Urinary bladder (tissue), 4 donors: ENCODE measurements around the gene CCDC201. TPM values are rescaled to one million over a fixed set of nuclear protein-coding genes. Genes with fewer than 3 reads are reported as not detected.
A peak's percentile ranks its signal among the peaks of the same experiment; 100 is the strongest.

ENCODE experiments used
- DNase-seq: peaks from one replicate; pipeline ENCODE4 v3.0.0-alpha.2; 2015; ENCODE audit errors: extremely low spot score
- H3K27ac ChIP-seq: one replicate; pipeline ENCODE4 v1.5.1; 2013; ENCODE audit warnings: low read depth, mild to moderate bottlenecking, moderate library complexity
- H3K36me3 ChIP-seq: one replicate; pipeline ENCODE4 v1.6.1; 2013; ENCODE audit warnings: mild to moderate bottlenecking, moderate library complexity; ENCODE audit not compliant: insufficient read depth
- H3K4me1 ChIP-seq: one replicate; pipeline ENCODE4 v1.6.1; 2013; ENCODE audit warnings: mild to moderate bottlenecking, moderate library complexity; ENCODE audit not compliant: insufficient read depth
- H3K4me3 ChIP-seq: one replicate; pipeline ENCODE4 v1.5.1; 2013; ENCODE audit warnings: low read depth, low read length
- WGBS: extraction: QIAGEN DNeasy Blood & Tissue Kit; methylation state at CpG from one replicate; pipeline ENCODE4 v1.1.7; 2013; 5-methylcytosine and 5-hydroxymethylcytosine counted together
- polyA plus RNA-seq: library from polyadenylated mRNA; stranded (reverse); fragments of 200-250 nt; gene quantifications from one replicate; pipeline ENCODE4 v1.2.3, GENCODE V29; 2013
- total RNA-seq: library from RNA; depleted of rRNA; stranded (reverse); fragments of >200 nt; gene quantifications from one replicate; pipeline ENCODE4 v1.2.3, GENCODE V29; 2014
- donor health status: healthy with polysubstance abuse.
- donor health status: healthy.

Gene CCDC201, protein sequence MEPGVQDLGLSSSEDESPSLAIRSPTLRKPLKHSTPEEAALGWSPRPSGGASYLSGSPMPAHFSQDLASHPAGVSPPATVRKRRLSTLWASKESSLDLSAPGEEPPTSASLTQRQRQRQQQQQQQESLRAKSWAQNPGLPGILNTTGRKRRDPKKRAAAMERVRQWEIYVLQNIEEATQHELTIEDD
- total RNA-seq (not detected), polyA plus RNA-seq (not detected)

DNA sequence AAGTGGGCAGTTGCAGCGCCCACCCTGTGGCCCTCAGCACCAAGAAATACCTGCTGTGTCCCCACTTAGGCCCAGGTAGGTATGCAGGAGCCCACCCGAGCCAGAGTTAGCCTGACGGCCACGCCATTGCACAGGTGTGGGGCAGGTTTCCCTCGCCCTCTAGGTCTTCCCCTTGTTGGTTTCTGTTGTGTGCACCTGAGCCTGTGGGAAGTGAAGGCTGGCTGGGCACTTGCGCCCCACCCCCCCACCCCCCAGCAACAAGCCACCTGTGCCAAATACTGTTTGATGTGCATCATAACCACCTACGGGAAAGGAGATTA lies at the start of gene CCDC201:
CCDC201 (minus strand) TSS at position 48 of the 320 bp plus-strand sequence. CDS start 75 bp downstream, outside the sequence.
- DNase-seq: no peak
- Histone ChIP-seq H3K36me3 (no peaks in the 10 kb centered on the region), H3K27ac (no peak within 1 kb of the TSS)

DNA sequence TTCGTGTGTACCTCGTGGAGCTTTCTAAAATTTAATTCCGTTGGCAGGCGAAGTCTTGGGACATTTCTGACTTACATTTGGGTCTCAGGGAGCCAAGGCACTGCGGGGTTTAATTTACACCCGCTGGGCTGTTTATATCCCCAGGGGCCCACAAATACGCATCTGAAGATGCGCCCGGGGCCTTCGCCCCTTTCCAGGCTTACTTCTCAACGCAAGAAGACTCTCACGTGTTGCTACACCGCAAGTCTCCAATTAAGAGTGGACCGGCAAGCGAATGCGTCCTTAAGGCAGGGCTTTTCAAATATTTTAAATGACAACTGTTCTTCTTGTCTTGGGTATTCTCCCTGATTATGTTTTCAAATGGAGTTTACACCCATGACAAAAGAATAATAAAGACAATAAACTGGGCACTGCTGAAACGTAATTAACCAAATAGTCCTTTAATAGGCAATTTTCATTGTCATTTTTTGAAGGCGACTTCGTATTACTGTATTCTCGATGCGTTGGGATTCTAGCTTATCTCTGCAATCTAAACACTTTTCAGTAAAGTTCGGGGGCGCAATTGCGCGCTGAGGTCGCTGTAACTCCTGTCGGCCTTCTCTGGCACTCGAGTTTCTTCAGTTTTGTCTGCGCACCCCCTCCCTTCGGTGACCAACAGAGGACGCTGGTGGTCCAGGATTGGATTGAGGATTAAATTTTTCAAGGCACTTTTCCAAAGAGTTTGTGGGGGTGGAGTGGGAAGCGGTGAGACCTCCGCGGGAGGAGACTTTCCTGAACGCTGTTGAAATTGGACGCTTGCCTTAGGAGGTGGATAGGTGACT lies 49.0 kb upstream of the CCDC201 start:
- Histone ChIP-seq H3K4me3 (peak overlapping the region; percentile 56), H3K27ac (no peak overlapping the region), H3K36me3 (no peaks in the 10 kb centered on the region), H3K4me1 (no peaks in the 10 kb centered on the region)
- WGBS: 17% methylated on average over 36 of the region's 36 CpGs
- peak; percentile 66 for DNase-seq

More for the DNA sequence above, at the start of gene CCDC201:
- no peak within 1 kb of the TSS for H3K4me3 ChIP-seq
- 96% methylated on average over 7 of the region's 7 CpGs for WGBS
- no peaks in the 10 kb centered on the region for H3K4me1 ChIP-seq

DNA sequence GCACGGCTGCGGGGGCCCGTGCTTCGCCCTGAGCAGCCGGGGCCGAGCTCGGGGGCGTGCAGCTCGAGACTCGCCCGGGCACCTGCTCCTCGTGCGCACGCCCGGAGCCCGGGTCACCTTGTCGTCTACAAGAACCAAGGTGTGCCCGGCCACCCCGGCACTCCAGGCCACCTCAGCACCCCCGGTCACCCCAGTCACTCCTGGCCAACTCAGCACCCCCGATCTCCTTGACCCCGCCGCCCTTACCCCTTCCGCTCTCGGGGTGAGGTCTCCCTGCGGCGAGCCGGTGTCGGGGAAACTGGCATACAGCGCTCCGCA lies 48.5 kb upstream of the CCDC201 start:
- H3K4me1 ChIP-seq: no peaks in the 10 kb centered on the region
- no peaks in the 10 kb centered on the region for H3K36me3 ChIP-seq
- H3K27ac ChIP-seq: no peak overlapping the region
- WGBS: 7% methylated on average over 30 of the region's 31 CpGs
- DNase-seq: no peak
- H3K4me3 ChIP-seq: peak overlapping the region; percentile 56

DNA sequence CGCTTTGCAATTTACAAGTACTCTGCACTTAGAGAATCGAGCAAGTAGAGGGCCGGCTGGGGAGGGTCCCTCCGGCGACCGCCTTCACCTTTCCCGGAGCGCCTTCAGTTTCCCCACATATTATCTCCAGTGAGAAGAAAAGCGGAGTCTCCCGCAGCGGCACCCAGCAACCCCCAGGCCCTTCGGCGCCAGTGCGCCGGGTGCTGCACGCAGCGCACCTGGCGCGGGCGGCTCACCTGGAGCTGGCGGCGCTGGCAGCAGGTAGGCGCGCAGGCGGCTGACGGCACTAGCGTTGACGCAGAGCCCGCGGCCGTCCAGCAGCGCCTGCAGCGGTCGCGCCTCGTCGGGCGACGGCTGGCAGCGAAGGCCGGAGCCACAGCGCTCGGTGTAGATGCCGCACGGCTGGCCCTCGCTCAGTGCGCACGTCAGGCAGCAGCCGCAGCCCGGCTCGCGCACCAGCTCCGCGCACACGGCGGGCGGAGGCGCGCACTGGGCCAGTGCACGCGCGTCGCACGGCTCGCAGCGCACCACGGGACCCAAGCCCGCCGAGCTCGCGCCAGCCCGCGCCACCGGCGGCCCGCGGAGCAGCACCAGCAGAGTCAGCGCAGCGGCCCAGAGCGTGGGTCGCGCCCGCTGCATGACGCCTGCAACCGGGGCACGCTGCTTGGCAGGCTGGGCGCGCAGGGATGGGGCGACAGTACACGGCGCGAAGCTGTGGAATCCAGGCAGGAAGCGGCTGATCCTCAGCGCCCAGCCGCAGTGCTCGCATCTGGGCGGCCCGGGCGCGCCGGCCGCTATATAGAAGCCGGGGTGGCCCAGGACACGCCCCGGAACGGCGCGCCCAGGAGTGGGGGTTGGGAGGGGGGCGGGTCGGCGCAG lies 47.9 kb upstream of the CCDC201 start, which contains the start of gene IGFBP3:
IGFBP3 (minus strand) TSS at position 771 of the 879 bp plus-strand sequence; CDS start at position 639, 132 bp downstream.
- WGBS: under 1% methylated on average over 111 of the region's 111 CpGs
- DNase-seq: no peak
- no peaks in the 10 kb centered on the region for H3K4me1 ChIP-seq
- no peak within 1 kb of the TSS for H3K27ac ChIP-seq
- peak within 1 kb of the TSS; percentile 56 for H3K4me3 ChIP-seq
- H3K36me3 ChIP-seq: peaks cover 2% of the 10 kb centered on the region

DNA sequence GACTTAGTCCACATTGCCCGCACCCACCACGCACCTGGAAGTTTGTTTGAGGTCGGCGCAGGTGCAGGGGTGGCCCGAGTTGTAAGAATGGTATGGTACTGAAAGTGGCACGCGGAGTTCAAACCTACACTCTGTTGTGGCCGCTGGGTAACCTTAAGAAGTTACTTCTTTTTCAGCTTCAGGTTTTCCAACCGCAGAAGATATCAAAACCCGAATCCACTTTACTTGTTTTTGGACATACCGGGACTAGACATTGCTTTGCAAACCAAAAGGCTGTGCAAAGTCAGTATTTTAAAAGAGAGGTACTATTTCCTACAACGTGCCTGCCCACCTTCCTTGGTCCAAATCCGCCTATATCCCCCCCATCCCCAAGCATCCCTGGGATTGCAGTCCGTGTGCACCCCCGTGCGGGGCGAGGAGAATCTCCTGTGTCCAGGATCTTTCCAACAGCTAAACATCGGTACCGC lies 47.1 kb upstream of the CCDC201 start:
- peaks cover 2% of the 10 kb centered on the region for H3K36me3 ChIP-seq
- peak overlapping the region; percentile 56 for H3K4me3 ChIP-seq
- WGBS: 6% methylated on average over 19 of the region's 19 CpGs
- H3K27ac ChIP-seq: no peak overlapping the region
- no peak for DNase-seq
- no peaks in the 10 kb centered on the region for H3K4me1 ChIP-seq

DNA sequence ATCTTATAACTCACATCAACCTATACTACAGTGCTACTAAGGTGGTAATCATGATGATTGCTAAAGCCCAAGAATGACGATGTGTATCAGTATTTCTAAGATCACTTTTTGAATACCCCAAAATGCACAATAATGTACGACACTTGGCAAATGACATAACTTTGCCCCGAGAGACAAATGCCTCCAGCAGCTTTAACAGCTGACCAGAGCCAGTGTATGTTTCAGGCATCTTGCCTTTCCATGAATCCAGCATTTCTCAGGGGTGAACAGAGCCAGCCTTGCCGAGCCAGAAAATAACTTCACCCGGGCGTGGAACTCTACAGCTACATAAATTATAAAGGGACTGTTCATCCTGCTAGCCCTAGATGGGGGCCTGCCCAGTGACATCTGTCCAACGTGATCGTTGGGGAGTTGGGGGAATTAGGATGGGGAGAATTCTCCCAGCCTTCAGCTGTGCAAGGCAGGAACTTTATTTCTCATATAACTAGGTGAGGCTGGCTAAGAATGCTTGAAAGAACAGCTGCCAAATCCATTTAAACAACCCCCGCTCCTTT lies 46.4 kb upstream of the CCDC201 start:
- 17% methylated on average over 9 of the region's 9 CpGs for WGBS

DNA sequence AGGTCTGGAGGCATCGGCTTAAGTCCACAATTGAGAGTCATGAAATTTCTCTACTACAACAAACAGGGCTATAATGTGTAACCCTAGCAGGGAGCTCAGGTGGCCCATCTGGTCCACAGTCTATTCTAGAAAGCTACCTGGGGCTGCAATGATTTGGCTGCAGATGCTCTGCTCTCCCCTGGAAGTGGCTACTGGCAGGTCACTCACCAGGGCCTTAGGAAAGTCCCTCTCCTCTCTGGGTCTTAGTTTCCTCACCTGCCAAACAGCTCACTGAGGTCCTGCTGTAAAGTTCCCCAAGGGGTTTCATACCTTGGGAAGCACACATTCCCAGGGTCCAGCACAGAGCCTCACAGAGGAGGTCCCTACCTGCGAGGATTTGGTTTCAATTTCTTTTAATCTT lies 45.7 kb upstream of the CCDC201 start:
- Histone ChIP-seq H3K4me3 (no peak overlapping the region), H3K36me3 (peaks cover 2% of the 10 kb centered on the region), H3K4me1 (no peaks in the 10 kb centered on the region), H3K27ac (no peak overlapping the region)
- WGBS: 86% methylated on average over 2 of the region's 2 CpGs
- DNase-seq: no peak

More for the DNA sequence above, 46.4 kb upstream of the CCDC201 start:
- no peaks in the 10 kb centered on the region for H3K4me1 ChIP-seq
- peak overlapping the region; percentile 56 for H3K4me3 ChIP-seq
- no peak overlapping the region for H3K27ac ChIP-seq
- no peak for DNase-seq
- H3K36me3 ChIP-seq: peaks cover 2% of the 10 kb centered on the region

DNA sequence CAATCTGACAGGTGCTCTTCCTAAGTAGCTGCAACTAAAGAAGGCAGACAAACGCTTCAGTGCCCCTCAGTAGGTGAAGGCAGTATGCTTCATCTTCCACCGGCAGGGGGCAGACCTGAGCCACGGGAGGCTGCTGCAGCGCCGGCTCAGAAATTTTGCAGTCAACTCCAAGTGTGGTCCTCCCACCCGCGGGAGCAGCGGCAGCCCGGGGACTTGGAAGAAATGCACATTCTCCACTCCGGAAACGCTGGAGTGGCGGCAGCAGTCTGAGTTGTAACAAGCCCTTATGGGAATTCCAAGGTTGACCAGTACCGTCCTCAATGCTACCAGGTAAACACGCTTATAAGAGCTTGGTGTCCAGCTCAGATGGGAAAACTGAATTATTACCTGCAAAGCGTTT lies 44.8 kb upstream of the CCDC201 start:
- DNase-seq: no peak

DNA sequence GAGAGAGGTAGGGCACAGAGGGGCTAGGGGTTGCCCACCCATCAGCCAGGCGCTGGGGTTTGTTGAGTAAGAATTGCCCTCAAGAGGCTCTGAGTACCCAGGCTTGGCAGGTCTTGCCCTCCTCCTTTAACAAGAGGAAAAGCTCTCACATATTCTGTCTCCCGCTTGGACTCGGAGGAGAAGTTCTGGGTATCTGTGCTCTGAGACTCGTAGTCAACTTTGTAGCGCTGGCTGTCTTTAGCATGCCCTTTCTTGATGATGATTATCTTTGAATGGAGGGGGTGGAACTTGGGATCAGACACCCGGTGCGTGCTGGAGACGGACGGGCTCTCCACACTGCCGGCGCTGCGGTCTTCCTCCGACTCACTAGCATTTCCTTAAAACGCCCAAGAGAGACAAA lies 44.2 kb upstream of the CCDC201 start:
- no peaks in the 10 kb centered on the region for H3K4me1 ChIP-seq
- no peak overlapping the region for H3K27ac ChIP-seq
- WGBS: 82% methylated on average over 14 of the region's 14 CpGs
- DNase-seq: no peak
- no peak overlapping the region for H3K4me3 ChIP-seq
- H3K36me3 ChIP-seq: peaks cover 2% of the 10 kb centered on the region

More for the DNA sequence above, 44.8 kb upstream of the CCDC201 start:
- H3K4me3 ChIP-seq: no peak overlapping the region
- H3K27ac ChIP-seq: no peak overlapping the region
- no peaks in the 10 kb centered on the region for H3K4me1 ChIP-seq
- H3K36me3 ChIP-seq: peaks cover 2% of the 10 kb centered on the region
- 8% methylated on average over 15 of the region's 15 CpGs for WGBS

DNA sequence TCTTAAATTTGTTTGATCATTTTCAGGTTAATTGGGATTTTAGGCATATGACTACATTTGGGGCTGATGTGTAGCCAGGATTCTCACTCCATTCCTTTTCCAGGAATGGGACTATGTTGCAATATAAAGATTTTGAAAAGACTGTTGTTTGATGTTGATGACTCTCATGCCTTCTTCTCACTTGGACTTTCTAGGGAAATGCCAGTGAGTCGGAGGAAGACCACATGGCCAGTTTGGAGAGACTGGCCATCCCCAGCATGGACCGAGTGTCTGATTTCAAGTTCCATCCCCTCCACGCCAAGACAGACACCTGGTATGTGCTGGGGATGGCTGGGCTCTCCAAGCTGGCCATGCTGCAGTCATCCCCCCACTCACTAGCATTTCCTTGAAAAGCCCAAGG lies 42.7 kb upstream of the CCDC201 start:
- no peak for DNase-seq
- 92% methylated on average over 3 of the region's 3 CpGs for WGBS
- H3K27ac ChIP-seq: no peak overlapping the region
- no peak overlapping the region for H3K4me3 ChIP-seq
- H3K36me3 ChIP-seq: peaks cover 2% of the 10 kb centered on the region
- no peaks in the 10 kb centered on the region for H3K4me1 ChIP-seq

DNA sequence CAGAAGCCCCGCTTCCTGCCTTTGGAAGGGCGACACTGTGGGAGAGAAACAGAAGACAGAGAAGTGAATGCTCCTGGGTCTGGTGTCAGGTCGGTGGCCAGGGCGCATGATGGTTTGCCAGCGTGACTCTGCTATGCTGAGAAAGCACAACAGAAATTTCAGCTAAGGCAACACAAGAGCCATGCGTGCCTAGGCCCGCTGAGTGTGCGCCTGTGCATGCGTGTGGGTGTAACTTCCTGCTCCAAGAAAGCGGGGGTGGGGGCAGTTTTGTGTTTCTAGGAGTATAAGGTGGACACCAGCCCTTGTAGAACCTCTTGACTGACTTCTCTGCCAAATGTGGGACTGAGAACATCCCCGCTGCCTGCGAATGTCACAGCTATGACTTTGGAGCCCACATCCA lies 42.0 kb upstream of the CCDC201 start:
- Histone ChIP-seq H3K36me3 (peaks cover 2% of the 10 kb centered on the region), H3K27ac (no peak overlapping the region), H3K4me3 (no peak overlapping the region), H3K4me1 (no peaks in the 10 kb centered on the region)
- WGBS: 93% methylated on average over 12 of the region's 12 CpGs
- no peak for DNase-seq

DNA sequence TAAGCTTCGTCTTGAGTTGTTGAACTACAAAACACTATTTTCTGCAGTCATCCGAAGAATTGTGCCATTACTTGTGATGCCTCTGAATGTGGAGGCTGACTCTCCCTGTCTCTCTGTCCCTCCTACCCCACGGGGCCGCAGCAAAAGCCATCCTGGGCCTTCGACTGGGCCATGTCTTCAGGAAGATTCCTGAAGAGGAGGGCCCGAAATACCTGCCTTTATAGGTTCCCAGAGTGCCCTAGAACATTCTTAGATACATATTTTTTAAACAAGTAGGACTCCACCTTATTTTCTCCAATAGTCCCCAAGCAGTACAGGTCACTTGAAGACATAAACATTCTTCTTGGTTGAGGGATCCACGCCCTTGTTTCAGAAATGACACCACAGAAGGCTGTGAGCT lies 40.1 kb upstream of the CCDC201 start:
- no peaks in the 10 kb centered on the region for H3K4me1 ChIP-seq
- no peak for DNase-seq
- H3K27ac ChIP-seq: no peak overlapping the region
- peaks cover 4% of the 10 kb centered on the region for H3K36me3 ChIP-seq
- no peak overlapping the region for H3K4me3 ChIP-seq
- WGBS: 93% methylated on average over 7 of the region's 7 CpGs

DNA sequence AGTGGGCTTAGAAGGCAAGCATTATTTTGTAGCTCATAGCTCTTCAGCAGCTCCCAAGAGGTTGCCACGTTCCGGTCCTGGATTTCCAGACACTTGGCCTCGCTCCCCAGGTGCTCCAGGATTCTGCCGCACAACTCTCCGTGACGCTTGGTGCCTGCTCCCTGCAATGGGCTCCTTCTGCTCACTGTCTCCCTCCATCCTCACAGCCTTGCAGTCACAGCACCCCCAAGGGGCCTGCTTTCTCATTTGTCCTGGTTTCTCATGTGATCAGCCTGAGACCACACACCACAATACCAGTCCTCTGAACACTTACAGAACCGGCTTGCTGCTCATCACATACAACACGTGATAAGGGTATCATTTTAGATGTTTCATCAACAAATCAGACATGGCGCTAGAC lies 38.4 kb upstream of the CCDC201 start:
- no peak for DNase-seq
- Histone ChIP-seq H3K4me3 (no peak overlapping the region), H3K27ac (no peak overlapping the region), H3K36me3 (peaks cover 4% of the 10 kb centered on the region), H3K4me1 (no peaks in the 10 kb centered on the region)
- 91% methylated on average over 9 of the region's 9 CpGs for WGBS
